Naive B cell (primary cell): ENCODE data around the gene TMEM144. TPM values are rescaled to one million over a fixed set of nuclear protein-coding genes. Genes with fewer than 3 reads are reported as not detected.

Experiments
- ATAC-seq, 2 donors: fragments of 150-1000 bp; cut with Tn5 transposase; 2 replicates each; pipeline ENCODE4 v1.10.0; 2021; ENCODE audit warnings: low read depth in 2 of 2, mild to moderate bottlenecking in 2 of 2, moderate library complexity in 2 of 2
- DNase-seq: peaks from one replicate; pipeline ENCODE4 v3.0.0; 2022
- H3K27ac Mint-ChIP-seq, 6 donors: one replicate each; pipeline ENCODE4 v1.8.0; 2020 to 2022; ENCODE audit warnings: mild to moderate bottlenecking in 6 of 6, mixed read lengths in 6 of 6, moderate library complexity in 5 of 6, inconsistent platforms in 2 of 6
- H3K27me3 Mint-ChIP-seq, 3 donors: one replicate each; pipeline ENCODE4 v1.8.0; 2021 to 2022; ENCODE audit warnings: mixed read lengths in 3 of 3, mild to moderate bottlenecking in 1 of 3
- H3K36me3 Mint-ChIP-seq, 2 donors: one replicate each; pipeline ENCODE4 v1.8.0; 2020 to 2022; ENCODE audit warnings: mixed read lengths in 2 of 2, inconsistent platforms in 1 of 2, mild to moderate bottlenecking in 1 of 2
- H3K4me1 Mint-ChIP-seq, 3 donors: one replicate each; pipeline ENCODE4 v1.8.0; 2020 to 2022; ENCODE audit warnings: mixed read lengths in 3 of 3, inconsistent platforms in 1 of 3, mild to moderate bottlenecking in 1 of 3, moderate library complexity in 1 of 3
- H3K4me3 Mint-ChIP-seq, 8 donors: one replicate each; pipeline ENCODE4 v1.8.0; 2020 to 2022; ENCODE audit warnings: mild to moderate bottlenecking in 8 of 8, mixed read lengths in 8 of 8, moderate library complexity in 8 of 8, inconsistent platforms in 2 of 8
- H3K9me3 Mint-ChIP-seq, 7 donors: one replicate each; pipeline ENCODE4 v1.8.0; 2020 to 2022; ENCODE audit warnings: mixed read lengths in 7 of 7, mild to moderate bottlenecking in 5 of 7, inconsistent platforms in 2 of 7, moderate library complexity in 1 of 7
- polyA plus RNA-seq, 6 donors: library from polyadenylated mRNA; unstranded; fragments of 300-500 nt; fragmentation: Illumina TruSeq; gene quantifications; one replicate each; pipeline ENCODE4 v1.2.3, GENCODE V29; 2021; ENCODE audit warnings: low read depth in 6 of 6

The TMEM144 gene
- polyA plus RNA-seq, 6 donors from 2014 or later = not detected

GRCh38 chr4:158172261-158173258 is 37.7 kb upstream of the TMEM144 start, which contains the start of gene GASK1B:
Gene GASK1B (minus strand): TSS chr4:158173025. CDS start chr4:158171375, 1,650 bp downstream.
- Mint-ChIP-seq H3K36me3 (no peaks in the 10 kb centered on the region), H3K4me3 (no peak within 1 kb of the TSS), H3K27me3 (peaks cover 16 to 56% (median 34%) of the 10 kb centered on the region in 3 donors), H3K27ac (peak within 1 kb of the TSS in 1 of 6 donors; percentile 38), H3K4me1 (peaks cover 0 to 14% (median 0%) of the 10 kb centered on the region in 3 donors), H3K9me3 (no peaks in the 10 kb centered on the region)
- no peak for DNase-seq
- no peak for ATAC-seq

- Mint-ChIP-seq H3K9me3 (no peaks in the 10 kb centered on the region), H3K4me1 (peaks cover 0 to 3% (median 0%) of the 10 kb centered on the region in 3 donors), H3K27ac (no peak overlapping the region), H3K27me3 (peaks cover 0 to 53% (median 30%) of the 10 kb centered on the region in 3 donors), H3K4me3 (no peak overlapping the region), H3K36me3 (no peaks in the 10 kb centered on the region)
- ATAC-seq (no peak), DNase-seq (no peak)
Observed at GRCh38 chr4:158176108-158176507, 34.2 kb upstream of the TMEM144 start.

GRCh38 chr4:158176776-158177175 is 33.5 kb upstream of the TMEM144 start:
- no peak overlapping the region for H3K4me3 Mint-ChIP-seq
- ATAC-seq (no peak), DNase-seq (no peak)
- H3K27me3 Mint-ChIP-seq = peaks cover 0 to 52% (median 28%) of the 10 kb centered on the region in 3 donors
- no peak overlapping the region for H3K27ac Mint-ChIP-seq
- H3K9me3 Mint-ChIP-seq = no peaks in the 10 kb centered on the region
- no peaks in the 10 kb centered on the region for H3K36me3 Mint-ChIP-seq
- peaks cover 0 to 3% (median 0%) of the 10 kb centered on the region in 3 donors for H3K4me1 Mint-ChIP-seq

- H3K27ac Mint-ChIP-seq = no peak overlapping the region
- no peaks in the 10 kb centered on the region for H3K9me3 Mint-ChIP-seq
- peaks cover 4 to 35% (median 13%) of the 10 kb centered on the region in 3 donors for H3K27me3 Mint-ChIP-seq
- DNase-seq (no peak), ATAC-seq (no peak)
- no peaks in the 10 kb centered on the region for H3K4me1 Mint-ChIP-seq
- no peaks in the 10 kb centered on the region for H3K36me3 Mint-ChIP-seq
- no peak overlapping the region for H3K4me3 Mint-ChIP-seq
Observed at GRCh38 chr4:158179465-158179864, 30.8 kb upstream of the TMEM144 start.

GRCh38 chr4:158181906-158182305 is 28.4 kb upstream of the TMEM144 start:
- Mint-ChIP-seq H3K27ac (peak overlapping the region in 1 of 6 donors; percentile 39), H3K4me3 (no peak overlapping the region), H3K27me3 (peaks cover 4 to 28% (median 13%) of the 10 kb centered on the region in 3 donors), H3K9me3 (no peaks in the 10 kb centered on the region), H3K4me1 (no peaks in the 10 kb centered on the region), H3K36me3 (no peaks in the 10 kb centered on the region)
- ATAC-seq (no peak), DNase-seq (no peak)

GRCh38 chr4:158182736-158183135 is 27.6 kb upstream of the TMEM144 start:
- H3K4me3 Mint-ChIP-seq = no peak overlapping the region
- H3K9me3 Mint-ChIP-seq = peaks cover 0 to 1% (median 0%) of the 10 kb centered on the region in 7 donors
- no peaks in the 10 kb centered on the region for H3K36me3 Mint-ChIP-seq
- DNase-seq (no peak), ATAC-seq (no peak)
- no peaks in the 10 kb centered on the region for H3K4me1 Mint-ChIP-seq
- no peak overlapping the region for H3K27ac Mint-ChIP-seq
- peaks cover 4 to 20% (median 13%) of the 10 kb centered on the region in 3 donors for H3K27me3 Mint-ChIP-seq

GRCh38 chr4:158186815-158187214 is 23.5 kb upstream of the TMEM144 start:
- no peaks in the 10 kb centered on the region for H3K36me3 Mint-ChIP-seq

GRCh38 chr4:158189422-158189821 is 20.9 kb upstream of the TMEM144 start:
- peaks cover 0 to 6% (median 0%) of the 10 kb centered on the region in 3 donors for H3K27me3 Mint-ChIP-seq
- no peak overlapping the region for H3K27ac Mint-ChIP-seq
- H3K36me3 Mint-ChIP-seq = no peaks in the 10 kb centered on the region
- no peaks in the 10 kb centered on the region for H3K4me1 Mint-ChIP-seq
- no peak for DNase-seq
- H3K4me3 Mint-ChIP-seq = no peak overlapping the region
- no peak for ATAC-seq
- peaks cover 0 to 1% (median 0%) of the 10 kb centered on the region in 7 donors for H3K9me3 Mint-ChIP-seq

More at GRCh38 chr4:158186815-158187214, 23.5 kb upstream of the TMEM144 start:
- Mint-ChIP-seq H3K4me3 (no peak overlapping the region), H3K4me1 (no peaks in the 10 kb centered on the region), H3K27ac (no peak overlapping the region), H3K27me3 (peaks cover 0 to 4% (median 4%) of the 10 kb centered on the region in 3 donors), H3K9me3 (peaks cover 0 to 1% (median 0%) of the 10 kb centered on the region in 7 donors)
- ATAC-seq = no peak
- no peak for DNase-seq

- Mint-ChIP-seq H3K4me3 (no peak overlapping the region), H3K4me1 (no peaks in the 10 kb centered on the region), H3K27me3 (peaks cover 0 to 6% (median 0%) of the 10 kb centered on the region in 3 donors), H3K27ac (no peak overlapping the region), H3K36me3 (no peaks in the 10 kb centered on the region), H3K9me3 (peaks cover 0 to 1% (median 0%) of the 10 kb centered on the region in 7 donors)
- ATAC-seq = no peak
- no peak for DNase-seq
Observed at GRCh38 chr4:158190718-158191117, 19.6 kb upstream of the TMEM144 start.

- no peak for DNase-seq
- H3K9me3 Mint-ChIP-seq = no peaks in the 10 kb centered on the region
- no peak for ATAC-seq
- H3K36me3 Mint-ChIP-seq = no peaks in the 10 kb centered on the region
- no peaks in the 10 kb centered on the region for H3K4me1 Mint-ChIP-seq
- peaks cover 0 to 10% (median 8%) of the 10 kb centered on the region in 3 donors for H3K27me3 Mint-ChIP-seq
- no peak overlapping the region for H3K4me3 Mint-ChIP-seq
- H3K27ac Mint-ChIP-seq = no peak overlapping the region
Observed at GRCh38 chr4:158192439-158193158, 17.7 kb upstream of the TMEM144 start.

- Mint-ChIP-seq H3K36me3 (no peaks in the 10 kb centered on the region), H3K4me1 (no peaks in the 10 kb centered on the region), H3K27me3 (peaks cover 0 to 10% (median 8%) of the 10 kb centered on the region in 3 donors), H3K4me3 (no peak overlapping the region), H3K9me3 (no peaks in the 10 kb centered on the region), H3K27ac (no peak overlapping the region)
- ATAC-seq (no peak), DNase-seq (no peak)
Observed at GRCh38 chr4:158193171-158193749, 17.0 kb upstream of the TMEM144 start.

- no peak overlapping the region for H3K4me3 Mint-ChIP-seq
- DNase-seq (no peak), ATAC-seq (no peak)
- no peaks in the 10 kb centered on the region for H3K4me1 Mint-ChIP-seq
- H3K9me3 Mint-ChIP-seq = no peaks in the 10 kb centered on the region
- H3K36me3 Mint-ChIP-seq = no peaks in the 10 kb centered on the region
- H3K27ac Mint-ChIP-seq = no peak overlapping the region
- H3K27me3 Mint-ChIP-seq = peaks cover 0 to 10% (median 8%) of the 10 kb centered on the region in 3 donors
Observed at GRCh38 chr4:158195297-158195696, 15.0 kb upstream of the TMEM144 start.

GRCh38 chr4:158197194-158197776 is 13.0 kb upstream of the TMEM144 start:
- ATAC-seq (no peak), DNase-seq (no peak)
- Mint-ChIP-seq H3K9me3 (no peaks in the 10 kb centered on the region), H3K27me3 (peaks cover 0 to 10% (median 8%) of the 10 kb centered on the region in 3 donors), H3K4me3 (no peak overlapping the region), H3K27ac (no peak overlapping the region), H3K4me1 (no peaks in the 10 kb centered on the region), H3K36me3 (no peaks in the 10 kb centered on the region)
